Epithelial cell of esophagus (primary cell): ENCODE measurements around the gene ASTE1.
"Not testable (repeated sequence)": the region's sequence is repeated elsewhere in the genome, so short reads cannot be mapped to it uniquely, and the experiment has no call there.

ENCODE experiments used
- DNase-seq: peaks from one replicate; pipeline ENCODE4 v3.0.0; 2010; ENCODE audit warnings: low read depth
- H3K4me3 ChIP-seq: 2 replicates; pipeline ENCODE4 v1.5.1; 2011; ENCODE audit warnings: mild to moderate bottlenecking, low read length, control low read depth
- TF ChIP-seq, protein P1 (sequence below): IDR thresholded peaks from 2 replicates; pipeline ENCODE4 v1.5.1; 2011; ENCODE audit warnings: low read depth, mild to moderate bottlenecking, low read length, control low read depth, inconsistent platforms; ENCODE audit not compliant: insufficient read depth; ENCODE audit errors: missing control alignments

Gene ASTE1

DNA sequence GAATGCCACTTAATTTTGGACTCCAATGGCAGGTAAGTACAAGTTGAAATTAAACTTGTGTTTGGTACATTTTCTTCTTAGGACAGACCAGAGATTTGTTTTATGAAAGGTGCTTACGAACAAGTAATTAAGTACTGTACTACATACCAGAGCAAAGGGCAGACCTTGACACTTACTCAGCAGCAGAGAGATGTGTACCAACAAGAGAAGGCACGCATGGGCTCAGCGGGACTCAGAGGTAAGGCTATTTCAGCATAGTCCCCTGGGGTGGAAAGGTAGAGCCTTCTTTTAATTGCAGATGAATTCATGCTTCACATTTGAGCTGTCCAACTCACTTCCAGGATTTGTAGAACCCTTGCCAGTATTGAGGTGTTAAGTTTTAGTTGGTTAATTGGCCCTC is 51.4 kb downstream of the ASTE1 start:
- no peak overlapping the region for H3K4me3 ChIP-seq
- TF ChIP-seq, protein P1, sequence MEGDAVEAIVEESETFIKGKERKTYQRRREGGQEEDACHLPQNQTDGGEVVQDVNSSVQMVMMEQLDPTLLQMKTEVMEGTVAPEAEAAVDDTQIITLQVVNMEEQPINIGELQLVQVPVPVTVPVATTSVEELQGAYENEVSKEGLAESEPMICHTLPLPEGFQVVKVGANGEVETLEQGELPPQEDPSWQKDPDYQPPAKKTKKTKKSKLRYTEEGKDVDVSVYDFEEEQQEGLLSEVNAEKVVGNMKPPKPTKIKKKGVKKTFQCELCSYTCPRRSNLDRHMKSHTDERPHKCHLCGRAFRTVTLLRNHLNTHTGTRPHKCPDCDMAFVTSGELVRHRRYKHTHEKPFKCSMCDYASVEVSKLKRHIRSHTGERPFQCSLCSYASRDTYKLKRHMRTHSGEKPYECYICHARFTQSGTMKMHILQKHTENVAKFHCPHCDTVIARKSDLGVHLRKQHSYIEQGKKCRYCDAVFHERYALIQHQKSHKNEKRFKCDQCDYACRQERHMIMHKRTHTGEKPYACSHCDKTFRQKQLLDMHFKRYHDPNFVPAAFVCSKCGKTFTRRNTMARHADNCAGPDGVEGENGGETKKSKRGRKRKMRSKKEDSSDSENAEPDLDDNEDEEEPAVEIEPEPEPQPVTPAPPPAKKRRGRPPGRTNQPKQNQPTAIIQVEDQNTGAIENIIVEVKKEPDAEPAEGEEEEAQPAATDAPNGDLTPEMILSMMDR: no peak
- DNase-seq: peak; percentile 96

- TF ChIP-seq, protein P1: no peak
- no peak overlapping the region for H3K4me3 ChIP-seq
- peak; percentile 5 for DNase-seq
Measured at GRCh38 chr3:130974201-130974600, 52.4 kb downstream of the ASTE1 start.

- H3K4me3 ChIP-seq: no peak overlapping the region
- DNase-seq: no peak
- TF ChIP-seq, protein P1: no peak
Measured at GRCh38 chr3:130973406-130973805, 53.2 kb downstream of the ASTE1 start.

- not testable (repeated sequence) for H3K4me3 ChIP-seq, DNase-seq
Measured at GRCh38 chr3:130972592-130972991, 54.0 kb downstream of the ASTE1 start.

DNA sequence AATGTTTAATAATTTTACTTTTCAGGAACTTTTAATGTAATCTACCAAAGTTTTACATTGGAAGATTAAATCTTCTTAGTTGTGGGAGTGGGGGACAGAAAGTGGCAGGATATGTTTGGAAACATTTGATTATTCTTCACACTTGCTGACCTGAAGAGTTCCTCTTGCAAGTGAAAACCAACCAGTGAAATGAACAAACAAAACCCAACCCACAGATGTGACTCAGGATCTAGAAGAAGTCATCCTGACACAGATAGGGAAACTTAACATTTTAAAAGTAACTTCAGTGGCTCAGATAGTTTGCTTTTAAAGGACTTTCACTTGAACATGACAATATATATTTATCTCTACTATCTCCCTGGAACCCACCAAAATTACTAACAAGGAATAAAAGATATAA is 55.4 kb downstream of the ASTE1 start:
- TF ChIP-seq, protein P1: no peak
- peak; percentile 57 for DNase-seq
- H3K4me3 ChIP-seq: no peak overlapping the region

DNA sequence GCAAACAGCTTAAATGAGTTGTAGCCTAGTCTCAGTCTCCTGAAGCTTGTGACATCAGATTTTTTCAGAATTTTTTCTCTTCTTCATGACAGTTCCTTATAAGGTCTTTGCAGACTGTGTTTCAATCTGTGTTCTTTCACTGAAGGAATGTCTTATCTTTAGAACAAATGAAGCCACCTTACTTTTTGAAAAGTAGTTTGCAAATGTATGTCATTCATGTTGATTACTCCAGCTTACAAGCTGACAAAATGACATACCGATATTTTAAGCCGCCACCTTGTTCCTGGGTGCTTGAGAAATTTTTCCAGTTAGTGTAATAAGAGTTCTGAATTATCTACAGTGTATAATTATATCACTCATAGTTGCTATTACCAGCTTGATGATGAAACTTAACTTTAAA is 57.0 kb downstream of the ASTE1 start:
- no peak overlapping the region for H3K4me3 ChIP-seq
- TF ChIP-seq, protein P1: no peak
- DNase-seq: no peak

- no peak for DNase-seq
- TF ChIP-seq, protein P1: no peak
- H3K4me3 ChIP-seq: no peak overlapping the region
Measured at GRCh38 chr3:130968221-130968620, 58.4 kb downstream of the ASTE1 start.

DNA sequence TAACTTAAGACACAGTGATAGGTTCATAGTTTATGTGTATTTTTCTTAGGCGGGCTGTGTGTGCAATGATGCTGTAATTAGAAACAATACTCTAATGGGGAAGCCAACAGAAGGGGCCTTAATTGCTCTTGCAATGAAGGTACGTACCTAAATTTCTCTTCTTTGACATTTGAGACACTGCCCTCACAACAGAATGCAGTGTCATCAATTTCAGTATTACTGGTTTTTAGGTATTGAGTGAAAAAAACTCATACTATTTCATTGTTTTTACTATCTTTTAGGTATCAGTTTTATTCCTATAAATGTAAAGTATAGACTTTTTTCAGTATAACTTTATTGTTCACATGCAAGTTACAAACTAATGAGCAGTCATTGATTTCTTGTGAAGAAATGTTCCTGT is 59.3 kb downstream of the ASTE1 start:
- H3K4me3 ChIP-seq: no peak overlapping the region
- TF ChIP-seq, protein P1: no peak
- no peak for DNase-seq
